Mesothelial cell of epicardium (in vitro differentiated cells): ENCODE measurements around the gene STXBP6. TPM values are rescaled to one million over a fixed set of nuclear protein-coding genes. Genes with fewer than 3 reads are reported as not detected.

Experiments used
- DNase-seq, 2 experiments: peaks; one replicate each; pipeline ENCODE4 v3.0.0; 2021; ENCODE audit warnings: low spot score in 2 of 2; ENCODE audit not compliant: unreplicated experiment in 2 of 2
- H3K27ac Mint-ChIP-seq: 2 replicates; pipeline ENCODE4 v1.8.0; 2021; ENCODE audit warnings: mixed read lengths
- H3K27me3 Mint-ChIP-seq: 2 replicates; pipeline ENCODE4 v1.8.0; 2021; ENCODE audit warnings: low read depth, mixed read lengths
- H3K36me3 Mint-ChIP-seq: 2 replicates; pipeline ENCODE4 v1.8.0; 2021; ENCODE audit warnings: mixed read lengths
- H3K4me1 Mint-ChIP-seq: 2 replicates; pipeline ENCODE4 v1.8.0; 2021; ENCODE audit warnings: mixed read lengths
- H3K4me3 Mint-ChIP-seq: 2 replicates; pipeline ENCODE4 v1.8.0; 2021; ENCODE audit warnings: mild to moderate bottlenecking, moderate library complexity, mixed read lengths
- H3K9me3 Mint-ChIP-seq: 2 replicates; pipeline ENCODE4 v1.8.0; 2021; ENCODE audit warnings: mixed read lengths
- total RNA-seq: library from RNA; stranded (reverse); gene quantifications from 3 replicates; pipeline ENCODE4 v1.2.1, GENCODE V29; 2021
- TF ChIP-seq, protein P1 (sequence below): fragments of 200-600 bp; sonication (generic); IDR thresholded peaks from one replicate; pipeline ENCODE4 v1.5.0; 2021; ENCODE audit warnings: antibody characterized with exemption; ENCODE audit not compliant: unreplicated experiment

STXBP6 gene
- total RNA-seq, 1 donor from 2014 or later = 16.6 TPM

DNA sequence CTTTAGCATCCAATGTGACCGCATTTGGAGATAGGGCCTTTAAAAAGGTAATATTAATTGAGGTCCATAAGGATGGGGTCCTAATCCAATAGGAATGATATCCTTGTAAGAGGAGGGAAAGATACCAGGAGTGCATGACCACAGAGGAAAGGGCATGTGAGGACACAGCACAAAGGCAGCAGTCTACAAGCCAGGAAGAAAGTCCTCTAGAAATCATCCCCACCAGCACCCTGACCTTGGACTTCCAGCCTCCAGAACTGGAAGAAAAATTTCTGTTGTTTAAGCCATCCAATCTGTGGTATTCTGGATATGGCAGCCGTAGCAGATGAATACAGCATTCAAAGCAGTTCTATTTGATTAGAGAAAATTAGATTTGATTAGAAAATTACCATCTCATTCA, 145.4 kb downstream of the STXBP6 start:
- Mint-ChIP-seq H3K27me3 (no peaks in the 10 kb centered on the region), H3K27ac (no peak overlapping the region), H3K4me1 (peaks cover 26% of the 10 kb centered on the region), H3K36me3 (no peaks in the 10 kb centered on the region), H3K4me3 (no peak overlapping the region), H3K9me3 (no peaks in the 10 kb centered on the region)
- no peak for DNase-seq
- TF ChIP-seq, protein P1, sequence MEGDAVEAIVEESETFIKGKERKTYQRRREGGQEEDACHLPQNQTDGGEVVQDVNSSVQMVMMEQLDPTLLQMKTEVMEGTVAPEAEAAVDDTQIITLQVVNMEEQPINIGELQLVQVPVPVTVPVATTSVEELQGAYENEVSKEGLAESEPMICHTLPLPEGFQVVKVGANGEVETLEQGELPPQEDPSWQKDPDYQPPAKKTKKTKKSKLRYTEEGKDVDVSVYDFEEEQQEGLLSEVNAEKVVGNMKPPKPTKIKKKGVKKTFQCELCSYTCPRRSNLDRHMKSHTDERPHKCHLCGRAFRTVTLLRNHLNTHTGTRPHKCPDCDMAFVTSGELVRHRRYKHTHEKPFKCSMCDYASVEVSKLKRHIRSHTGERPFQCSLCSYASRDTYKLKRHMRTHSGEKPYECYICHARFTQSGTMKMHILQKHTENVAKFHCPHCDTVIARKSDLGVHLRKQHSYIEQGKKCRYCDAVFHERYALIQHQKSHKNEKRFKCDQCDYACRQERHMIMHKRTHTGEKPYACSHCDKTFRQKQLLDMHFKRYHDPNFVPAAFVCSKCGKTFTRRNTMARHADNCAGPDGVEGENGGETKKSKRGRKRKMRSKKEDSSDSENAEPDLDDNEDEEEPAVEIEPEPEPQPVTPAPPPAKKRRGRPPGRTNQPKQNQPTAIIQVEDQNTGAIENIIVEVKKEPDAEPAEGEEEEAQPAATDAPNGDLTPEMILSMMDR = no peak

DNA sequence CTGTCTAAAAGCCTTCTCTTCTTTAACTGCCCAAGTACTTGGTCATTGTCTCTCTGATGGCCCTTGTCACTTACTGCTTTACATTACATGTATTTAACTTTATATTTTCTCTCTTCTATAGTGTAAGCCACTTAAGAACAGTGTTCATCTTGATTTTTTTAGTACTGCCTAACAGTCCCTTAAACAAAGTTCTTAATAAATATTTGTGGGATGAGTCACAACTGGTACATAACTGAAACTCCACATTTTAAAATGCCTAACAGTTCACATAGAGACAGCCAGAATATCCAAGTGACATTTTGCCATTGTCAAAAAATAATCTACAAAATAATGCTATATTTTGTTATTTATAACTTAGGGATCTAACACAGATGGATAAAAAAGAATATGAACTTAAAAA, 146.6 kb downstream of the STXBP6 start:
- Mint-ChIP-seq H3K27ac (peak overlapping the region; percentile 21), H3K36me3 (no peaks in the 10 kb centered on the region), H3K27me3 (no peaks in the 10 kb centered on the region), H3K4me1 (peaks cover 22% of the 10 kb centered on the region), H3K4me3 (no peak overlapping the region), H3K9me3 (no peaks in the 10 kb centered on the region)
- TF ChIP-seq, protein P1 = no peak
- DNase-seq = no peak

DNA sequence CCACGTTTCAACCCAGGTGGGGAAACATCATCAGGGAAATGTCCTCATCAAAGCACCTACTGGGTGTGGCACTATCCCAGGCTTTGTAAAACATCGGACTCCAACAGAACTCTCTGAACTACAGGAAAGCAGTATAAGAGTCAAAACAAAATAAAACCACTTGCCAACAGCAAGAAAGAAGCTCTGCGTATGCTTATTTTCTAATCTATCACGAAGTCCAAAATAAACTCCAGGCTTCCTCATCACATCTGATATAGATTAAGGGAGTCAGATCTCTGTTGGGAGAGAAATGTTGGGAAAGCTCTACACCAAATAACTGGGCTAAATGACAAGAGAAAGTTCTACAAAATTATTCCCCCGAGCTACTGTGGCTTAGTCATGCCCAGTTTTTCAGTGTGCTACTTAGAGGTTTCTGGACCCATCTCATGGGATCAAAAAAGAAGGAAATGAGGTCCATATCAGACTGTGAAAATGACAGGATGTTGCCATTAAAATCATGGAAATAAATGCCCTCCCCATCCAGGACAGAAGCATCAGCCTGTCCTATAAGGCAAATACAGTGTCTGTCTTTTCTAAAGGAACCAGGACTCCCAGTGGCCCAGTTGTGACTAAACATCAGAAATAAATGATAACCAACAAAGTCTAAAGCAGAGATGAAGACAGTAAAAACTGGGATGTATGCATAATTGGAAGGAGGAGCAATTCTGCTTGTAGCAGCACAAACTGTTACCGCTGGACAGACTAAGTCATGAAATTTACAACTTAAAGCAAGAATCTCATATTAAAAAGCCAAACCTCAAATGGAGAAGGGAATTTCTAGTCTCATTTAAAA, 149.5 kb downstream of the STXBP6 start:
- DNase-seq = no peak
- TF ChIP-seq, protein P1 = no peak
- Mint-ChIP-seq H3K27me3 (no peaks in the 10 kb centered on the region), H3K9me3 (no peaks in the 10 kb centered on the region), H3K4me3 (no peak overlapping the region), H3K36me3 (no peaks in the 10 kb centered on the region), H3K27ac (peak overlapping the region; percentile 8), H3K4me1 (peaks cover 22% of the 10 kb centered on the region)

DNA sequence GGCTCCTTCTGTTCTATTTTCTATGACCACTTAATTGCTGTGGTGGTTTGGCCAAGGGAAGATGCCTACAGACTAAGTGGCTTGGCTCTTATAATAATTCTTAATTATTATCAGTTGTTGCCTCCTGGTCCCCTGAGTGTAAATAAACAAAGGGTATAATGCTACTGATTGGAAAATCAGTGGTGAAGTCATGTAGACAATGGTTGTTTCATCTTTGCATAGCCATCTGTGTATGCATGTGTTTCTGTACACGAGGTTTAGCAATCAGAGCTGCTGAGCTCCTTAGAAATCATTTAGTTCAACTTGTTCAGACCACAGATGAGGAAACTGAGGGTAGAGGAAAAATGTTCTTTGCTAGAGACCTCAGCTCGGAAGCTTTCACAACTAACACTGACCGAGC, 152.2 kb downstream of the STXBP6 start:
- TF ChIP-seq, protein P1 = no peak
- Mint-ChIP-seq H3K27ac (no peak overlapping the region), H3K9me3 (no peaks in the 10 kb centered on the region), H3K36me3 (no peaks in the 10 kb centered on the region), H3K27me3 (no peaks in the 10 kb centered on the region), H3K4me3 (no peak overlapping the region), H3K4me1 (peaks cover 22% of the 10 kb centered on the region)
- no peak for DNase-seq

- DNase-seq = no peak
- H3K36me3 Mint-ChIP-seq = peaks cover 4% of the 10 kb centered on the region
- peaks cover 13% of the 10 kb centered on the region for H3K4me1 Mint-ChIP-seq
- H3K27ac Mint-ChIP-seq = no peak overlapping the region
- no peaks in the 10 kb centered on the region for H3K27me3 Mint-ChIP-seq
- TF ChIP-seq, protein P1 = no peak
- H3K4me3 Mint-ChIP-seq = no peak overlapping the region
- H3K9me3 Mint-ChIP-seq = peaks cover 15% of the 10 kb centered on the region
These were observed 154.3 kb downstream of the STXBP6 start for GRCh38 chr14:24895622-24896021.

GRCh38 chr14:24895243-24895583, 154.7 kb downstream of the STXBP6 start:
- Mint-ChIP-seq H3K27ac (no peak overlapping the region), H3K4me1 (peaks cover 9% of the 10 kb centered on the region), H3K9me3 (peaks cover 19% of the 10 kb centered on the region), H3K4me3 (no peak overlapping the region), H3K36me3 (peaks cover 8% of the 10 kb centered on the region), H3K27me3 (no peaks in the 10 kb centered on the region)
- DNase-seq = no peak
- TF ChIP-seq, protein P1 = no peak
